Stimulated activated CD4-positive, alpha-beta T cell treated with anti-CD3 and anti-CD28 coated beads, TNF-alpha, amount 100 ng/mL, for 1 hour (primary cell): Measurements from ENCODE around the gene SLC25A13.

Experiments used
- DNase-seq, 3 donors: peaks; one replicate each; pipeline ENCODE4 v3.0.0-alpha.2; 2020; ENCODE audit warnings: low read depth in 3 of 3, low spot score in 1 of 3

Gene SLC25A13

GRCh38 chr7:96244244-96244991 is 77.5 kb downstream of the SLC25A13 start:
- no peak for DNase-seq

- no peak for DNase-seq
These were observed 78.7 kb downstream of the SLC25A13 start for GRCh38 chr7:96243241-96243640.

GRCh38 chr7:96241855-96242254 is 80.0 kb downstream of the SLC25A13 start:
- no peak for DNase-seq

GRCh38 chr7:96238976-96239766 is 82.7 kb downstream of the SLC25A13 start:
- no peak for DNase-seq

- no peak for DNase-seq
These were observed 83.4 kb downstream of the SLC25A13 start for GRCh38 chr7:96238474-96238873.

GRCh38 chr7:96237040-96237439 is 84.9 kb downstream of the SLC25A13 start:
- no peak for DNase-seq

- DNase-seq, result no peak
These were observed 85.5 kb downstream of the SLC25A13 start for GRCh38 chr7:96236198-96237039.

GRCh38 chr7:96235281-96235680 is 86.6 kb downstream of the SLC25A13 start:
- no peak for DNase-seq

GRCh38 chr7:96233528-96234154 is 88.3 kb downstream of the SLC25A13 start:
- DNase-seq, result no peak

- no peak for DNase-seq
These were observed 88.8 kb downstream of the SLC25A13 start for GRCh38 chr7:96233084-96233483.

GRCh38 chr7:96228760-96229159 is 93.1 kb downstream of the SLC25A13 start:
- DNase-seq, result no peak

GRCh38 chr7:96225251-96225650 is 96.6 kb downstream of the SLC25A13 start:
- DNase-seq, result no peak

- DNase-seq, result no peak
These were observed 97.2 kb downstream of the SLC25A13 start for GRCh38 chr7:96224685-96225084.

- DNase-seq, result no peak
These were observed 97.8 kb downstream of the SLC25A13 start for GRCh38 chr7:96224073-96224472.

GRCh38 chr7:96221888-96222287 is 100.0 kb downstream of the SLC25A13 start:
- no peak for DNase-seq

GRCh38 chr7:96219378-96220130 is 102.3 kb downstream of the SLC25A13 start:
- no peak for DNase-seq

- DNase-seq, result no peak
These were observed 103.1 kb downstream of the SLC25A13 start for GRCh38 chr7:96218664-96219243.

GRCh38 chr7:96217147-96217546 is 104.8 kb downstream of the SLC25A13 start:
- DNase-seq, result no peak

- no peak for DNase-seq
These were observed 105.5 kb downstream of the SLC25A13 start for GRCh38 chr7:96216373-96216772.

GRCh38 chr7:96212474-96212873 is 109.4 kb downstream of the SLC25A13 start:
- DNase-seq, result no peak
